ENCODE results near the gene SRSF2. TPM values are rescaled to one million over a fixed set of nuclear protein-coding genes. Genes with fewer than 3 reads are reported as not detected.

Gene SRSF2
- total and polyA plus RNA-seq, 2 experiments from 2014 or later: 123 to 165 TPM

GRCh38 chr17:76685366-76685765 lies 51.8 kb downstream of the SRSF2 start:
- H3K36me3 ChIP-seq (ENCODE audit: low read depth): peaks cover 21% of the 10 kb centered on the region; the same call in 1 of the 2 replicates
- no peaks in the 10 kb centered on the region for H3K9me2 ChIP-seq (ENCODE audit: insufficient read depth)
- no peaks in the 10 kb centered on the region for H3K27me3 ChIP-seq (replicated peaks; ENCODE audit: insufficient read depth)
- peaks cover 73% of the 10 kb centered on the region for H3K79me2 ChIP-seq (ENCODE audit: insufficient read depth)
- no peak overlapping the region for H3K9ac ChIP-seq
- no peaks in the 10 kb centered on the region for H3K9me3 ChIP-seq (ENCODE audit: low read depth)
- peaks cover 46% of the 10 kb centered on the region for H3K4me1 ChIP-seq (ENCODE audit: insufficient read depth)
- no peak overlapping the region for H3K27ac ChIP-seq
- H3F3A ChIP-seq (ENCODE audit: insufficient read depth): peaks cover 22% of the 10 kb centered on the region
- no peak overlapping the region for H2AFZ ChIP-seq
- no peak for DNase-seq
- no peaks in the 10 kb centered on the region for H4K20me1 ChIP-seq (ENCODE audit: insufficient read depth)
- no peak overlapping the region for H3K4me2 ChIP-seq (ENCODE audit: unreplicated experiment)
- in situ Hi-C loops (cut with MboI): no loop called here
- no peak for TF ChIP-seq EZH2 (IDR thresholded peaks at IDR 0.05; ENCODE audit: insufficient read depth, poor library complexity, severe bottlenecking)
- no peak for TF ChIP-seq EZH2phosphoT487 (IDR thresholded peaks at IDR 0.05; ENCODE audit: insufficient read depth, low read depth)
- H3K4me3 ChIP-seq: no peak overlapping the region
- WGBS, 2 experiments (ENCODE audit: low coverage in 1 of 2, low lambda C conversion rate in 2 of 2, missing lambda C conversion rate in 2 of 2): 82 to 87% methylated on average over 12 of the region's 12 CpGs

GRCh38 chr17:76684756-76685155 lies 52.4 kb downstream of the SRSF2 start:
- Histone ChIP-seq H3F3A (ENCODE audit: insufficient read depth) (peaks cover 22% of the 10 kb centered on the region), H3K4me3 (no peak overlapping the region), H3K4me2 (ENCODE audit: unreplicated experiment) (no peak overlapping the region), H3K79me2 (ENCODE audit: insufficient read depth) (peaks cover 67% of the 10 kb centered on the region), H3K36me3 (ENCODE audit: low read depth) (peaks cover 22% of the 10 kb centered on the region; the same call in 1 of the 2 replicates), H2AFZ (no peak overlapping the region), H3K27ac (no peak overlapping the region), H3K9me2 (ENCODE audit: insufficient read depth) (no peaks in the 10 kb centered on the region), H3K4me1 (ENCODE audit: insufficient read depth) (peaks cover 46% of the 10 kb centered on the region), H3K9me3 (ENCODE audit: low read depth) (no peaks in the 10 kb centered on the region), H3K9ac (no peak overlapping the region), H4K20me1 (ENCODE audit: insufficient read depth) (no peaks in the 10 kb centered on the region), H3K27me3 (replicated peaks; ENCODE audit: insufficient read depth) (no peaks in the 10 kb centered on the region)
- in situ Hi-C loops (cut with MboI): no loop called here
- WGBS, 2 experiments (ENCODE audit: low coverage in 1 of 2, low lambda C conversion rate in 2 of 2, missing lambda C conversion rate in 2 of 2): 77 to 81% methylated on average over 4 to 7 of the region's 7 CpGs
- TF ChIP-seq EZH2phosphoT487 (IDR thresholded peaks at IDR 0.05; ENCODE audit: insufficient read depth, low read depth) (no peak), EZH2 (IDR thresholded peaks at IDR 0.05; ENCODE audit: insufficient read depth, poor library complexity, severe bottlenecking) (no peak)
- DNase-seq: no peak

MicroRNAs within 50 kb of the gene (microRNA counts, 767-probe panel; counts per million panel counts)
- 447 counts per million, percentile 86 among the panel's probes with 10 or more counts for microRNA hsa-miR-636

Small RNA genes lying within 50 kb of the gene (microRNA-seq; reads per million reads assigned to microRNA genes)
- gene MIR636 (ENCODE audit: borderline number of aligned reads): 3.1 reads per million

Small RNA genes lying within 50 kb of the gene (small RNA-seq; reads per million reads assigned to genes)
- gene AC005837.3 (ENCODE audit: low read depth, low replicate concordance) (not detected), gene RF02271 (ENCODE audit: low read depth, low replicate concordance) (not detected), gene RNU6-97P (ENCODE audit: low read depth, low replicate concordance) (not detected), gene RNY4P36 (ENCODE audit: low read depth, low replicate concordance) (1.1 reads per million, percentile 45 among the genes with 10 or more reads in this experiment)

Other genes with a start within 250 kb of the SRSF2 start
- gene RHBDF2, start 235.9 kb downstream of the SRSF2 start, total RNA-seq (2014; rRNA removed; shearing (Covaris generic)): 8.9 and 10.0 TPM in 2 replicates
- 12.7 and 12.9 TPM in 2 replicates for gene RHBDF2, start 235.9 kb downstream of the SRSF2 start, polyA plus RNA-seq (2016; fragmentation: Nextera tagmentation; extraction: Ambion mirVana)
- 6.3 and 8.3 TPM in 2 replicates for gene CYGB, start 199.6 kb downstream of the SRSF2 start, total RNA-seq (2014; rRNA removed; shearing (Covaris generic))
- 1.1 and 1.6 TPM in 2 replicates for gene CYGB, start 199.6 kb downstream of the SRSF2 start, polyA plus RNA-seq (2016; fragmentation: Nextera tagmentation; extraction: Ambion mirVana)
- 1.5 and 3.4 TPM in 2 replicates for gene PRCD, start 197.3 kb downstream of the SRSF2 start, total RNA-seq (2014; rRNA removed; shearing (Covaris generic))
- 0.43 and 0.93 TPM in 2 replicates for gene PRCD, start 197.3 kb downstream of the SRSF2 start, polyA plus RNA-seq (2016; fragmentation: Nextera tagmentation; extraction: Ambion mirVana)
- 0.65 and 1.4 TPM in 2 replicates for gene ST6GALNAC2, start 151.5 kb downstream of the SRSF2 start, total RNA-seq (2014; rRNA removed; shearing (Covaris generic))
- 0.96 and 1.0 TPM in 2 replicates for gene ST6GALNAC2, start 151.5 kb downstream of the SRSF2 start, polyA plus RNA-seq (2016; fragmentation: Nextera tagmentation; extraction: Ambion mirVana)
- not detected in 2 replicates for gene ST6GALNAC1, start 93.6 kb downstream of the SRSF2 start, total RNA-seq (2014; rRNA removed; shearing (Covaris generic))
- not detected in 2 replicates for gene ST6GALNAC1, start 93.6 kb downstream of the SRSF2 start, polyA plus RNA-seq (2016; fragmentation: Nextera tagmentation; extraction: Ambion mirVana)
- gene MXRA7, start 26.4 kb downstream of the SRSF2 start, total RNA-seq (2014; rRNA removed; shearing (Covaris generic)): 483 and 625 TPM in 2 replicates
- 46.8 and 48.0 TPM in 2 replicates for gene MXRA7, start 26.4 kb downstream of the SRSF2 start, polyA plus RNA-seq (2016; fragmentation: Nextera tagmentation; extraction: Ambion mirVana)
- gene JMJD6, start 10.7 kb downstream of the SRSF2 start, total RNA-seq (2014; rRNA removed; shearing (Covaris generic)): 19.0 and 33.3 TPM in 2 replicates
- gene JMJD6, start 10.7 kb downstream of the SRSF2 start, polyA plus RNA-seq (2016; fragmentation: Nextera tagmentation; extraction: Ambion mirVana): 40.0 and 41.5 TPM in 2 replicates
- gene METTL23, start 10.5 kb downstream of the SRSF2 start, total RNA-seq (2014; rRNA removed; shearing (Covaris generic)): 22.5 and 35.6 TPM in 2 replicates
- gene METTL23, start 10.5 kb downstream of the SRSF2 start, polyA plus RNA-seq (2016; fragmentation: Nextera tagmentation; extraction: Ambion mirVana): 49.9 and 54.8 TPM in 2 replicates
- 29.8 and 30.6 TPM in 2 replicates for gene MFSD11, start 788 bp upstream of the SRSF2 start, total RNA-seq (2014; rRNA removed; shearing (Covaris generic))
- 24.2 TPM in 2 replicates for gene MFSD11, start 788 bp upstream of the SRSF2 start, polyA plus RNA-seq (2016; fragmentation: Nextera tagmentation; extraction: Ambion mirVana)
- gene MGAT5B, start 131.1 kb upstream of the SRSF2 start, total RNA-seq (2014; rRNA removed; shearing (Covaris generic)): 0.11 TPM in 1 of 2 replicates, not detected in the other
- 0.16 TPM in 1 of 2 replicates, not detected in the other for gene MGAT5B, start 131.1 kb upstream of the SRSF2 start, polyA plus RNA-seq (2016; fragmentation: Nextera tagmentation; extraction: Ambion mirVana)